GM19043 (cell line): Measurements from ENCODE around the gene FAM13A.
"Not testable (repeated sequence)": the region's sequence is repeated elsewhere in the genome, so short reads cannot be mapped to it uniquely, and the experiment has no call there.

Experiments
- ATAC-seq: cut with Tn5 transposase; IDR thresholded peaks from one replicate; pipeline ENCODE4 v1.9.1; 2021; ENCODE audit warnings: low read depth; ENCODE audit not compliant: unreplicated experiment

FAM13A gene

GRCh38 chr4:88964450-88964849 is 92.5 kb downstream of the FAM13A start:
- ATAC-seq: no peak

GRCh38 chr4:88963817-88964216 is 93.2 kb downstream of the FAM13A start:
- ATAC-seq: no peak

DNA sequence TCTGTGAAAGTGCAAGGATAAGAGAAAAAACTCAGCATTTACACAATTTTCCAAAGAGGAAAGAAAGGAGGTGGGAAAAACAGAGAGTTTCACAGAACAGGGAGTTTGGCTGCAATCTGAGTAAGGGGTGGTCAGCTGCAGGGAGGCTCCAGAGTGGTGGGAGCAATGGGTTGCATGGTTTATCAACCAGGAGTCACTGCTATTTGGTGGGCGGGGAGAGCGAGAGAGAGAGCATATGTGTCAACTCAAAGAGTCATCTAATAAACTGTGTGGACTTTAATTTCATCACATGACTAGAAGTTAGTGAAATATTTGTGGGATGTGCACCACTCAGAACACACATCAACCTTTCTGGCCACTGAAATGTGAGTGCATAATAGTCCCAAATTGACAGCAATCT is 94.6 kb downstream of the FAM13A start:
- no peak for ATAC-seq

GRCh38 chr4:88960576-88960975 is 96.4 kb downstream of the FAM13A start:
- no peak for ATAC-seq

DNA sequence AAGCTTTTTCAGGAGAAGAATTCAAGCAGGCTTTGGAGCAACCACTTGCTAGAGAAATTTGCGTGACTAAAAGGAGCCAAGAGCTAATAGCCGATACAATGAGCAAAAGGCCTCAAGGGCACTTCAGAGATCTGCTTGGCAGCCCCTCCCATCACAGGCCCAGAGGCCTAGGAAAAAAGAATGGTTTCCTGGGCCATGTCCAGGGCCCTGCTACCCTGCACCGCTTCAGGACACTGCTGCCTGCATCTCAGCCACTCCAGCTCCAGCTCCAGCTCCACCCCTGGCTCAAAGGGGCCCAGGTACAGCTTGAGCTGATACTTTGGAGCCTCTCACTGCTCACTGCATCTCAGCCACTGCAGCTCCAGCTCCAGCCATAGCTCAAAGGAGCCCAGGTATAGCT is 98.9 kb downstream of the FAM13A start:
- ATAC-seq: no peak

- ATAC-seq: no peak
Measured at GRCh38 chr4:88957570-88957969, 99.4 kb downstream of the FAM13A start.

- ATAC-seq: no peak
Measured at GRCh38 chr4:88955580-88956380, 101.2 kb downstream of the FAM13A start.

- ATAC-seq: peak; percentile 72
Measured at GRCh38 chr4:88953400-88953799, 103.6 kb downstream of the FAM13A start.

GRCh38 chr4:88952081-88952480 is 104.9 kb downstream of the FAM13A start:
- ATAC-seq: no peak

- no peak for ATAC-seq
Measured at GRCh38 chr4:88949605-88950004, 107.4 kb downstream of the FAM13A start.

DNA sequence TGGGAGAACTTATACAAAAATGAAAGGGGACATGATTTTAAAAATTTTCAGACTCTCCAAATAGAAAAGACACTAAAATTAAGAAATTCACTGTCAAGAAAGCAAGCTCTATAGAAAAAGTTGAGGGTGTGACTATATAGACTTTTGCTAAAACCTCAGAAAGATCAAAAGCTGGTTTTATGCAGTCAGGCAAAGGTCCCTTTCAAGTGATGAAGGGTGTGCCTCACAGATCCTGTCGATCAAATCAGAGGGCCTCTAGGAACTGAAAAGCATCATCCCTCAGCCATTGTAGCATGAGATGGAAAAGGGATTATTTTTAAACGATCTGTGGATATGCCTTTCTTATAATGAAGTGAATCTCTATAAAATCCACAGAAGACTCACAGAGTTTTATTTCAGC is 116.5 kb downstream of the FAM13A start:
- ATAC-seq: no peak

- no peak for ATAC-seq
Measured at GRCh38 chr4:88939697-88940096, 117.3 kb downstream of the FAM13A start.

- no peak for ATAC-seq
Measured at GRCh38 chr4:88938138-88938537, 118.8 kb downstream of the FAM13A start.

DNA sequence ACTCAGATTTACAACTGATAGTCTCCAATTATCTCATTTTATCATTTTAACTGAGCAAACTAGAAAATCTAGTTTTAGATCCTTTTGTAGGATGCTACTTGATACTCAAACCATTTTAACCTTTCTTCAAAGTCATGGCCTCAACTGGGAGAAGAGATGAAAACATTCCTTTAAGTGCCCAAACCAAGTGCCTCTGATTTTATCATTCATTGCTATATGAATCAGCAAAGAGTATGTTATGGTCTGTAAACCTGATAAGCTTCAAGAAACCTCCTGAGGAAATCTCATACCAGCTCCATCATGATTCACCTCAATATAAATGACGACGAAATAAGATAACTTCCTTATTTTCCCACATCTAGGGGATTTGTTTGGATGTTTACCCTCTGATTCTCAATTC is 119.9 kb downstream of the FAM13A start:
- ATAC-seq: no peak

GRCh38 chr4:88933414-88934160 is 123.4 kb downstream of the FAM13A start:
- no peak for ATAC-seq

DNA sequence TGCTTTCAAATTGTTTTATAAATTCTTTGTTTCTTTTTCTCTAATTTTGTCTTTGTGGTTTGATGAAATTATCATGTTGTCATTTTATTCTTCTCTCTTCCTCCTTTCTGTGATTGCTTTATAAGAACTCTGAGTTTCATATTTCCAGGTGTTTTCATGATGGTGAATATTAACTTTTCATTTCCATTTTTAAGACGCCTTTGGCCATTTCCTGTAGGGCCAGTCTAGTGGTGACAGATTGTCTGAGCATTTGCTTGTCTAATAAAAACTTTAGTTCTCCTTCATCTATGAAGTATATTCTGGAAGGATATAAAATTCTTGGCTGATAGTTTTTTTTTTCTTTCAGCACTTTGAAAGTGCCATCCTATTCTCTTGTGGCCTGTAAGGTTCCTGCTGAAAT is 128.1 kb downstream of the FAM13A start:
- ATAC-seq: no peak

GRCh38 chr4:88927420-88927819 is 129.6 kb downstream of the FAM13A start:
- ATAC-seq: no peak

- no peak for ATAC-seq
Measured at GRCh38 chr4:88919056-88919455, 137.9 kb downstream of the FAM13A start.

- not testable (repeated sequence) for ATAC-seq
Measured at GRCh38 chr4:88913181-88913580, 143.8 kb downstream of the FAM13A start.

- ATAC-seq: no peak
Measured at GRCh38 chr4:88911246-88912212, 145.5 kb downstream of the FAM13A start.

- no peak for ATAC-seq
Measured at GRCh38 chr4:88910101-88910500, 146.9 kb downstream of the FAM13A start.
